Neural progenitor cell (in vitro differentiated cells): ENCODE measurements around the gene VPS16. TPM values are rescaled to one million over a fixed set of nuclear protein-coding genes. Genes with fewer than 3 reads are reported as not detected.
A peak's percentile ranks its signal among the peaks of the same experiment; 100 is the strongest.

Experiments
- DNase-seq: peaks from one replicate; pipeline ENCODE4 v3.0.0-alpha.2; 2016; ENCODE audit warnings: low spot score
- H2AFZ ChIP-seq: fragments of 200-600 bp; sonication (generic); replicated peaks from 2 replicates; pipeline ENCODE4 v1.6.1; 2016; ENCODE audit warnings: antibody characterized with exemption
- H3F3A ChIP-seq: fragments of 200-600 bp; sonication (generic); 2 replicates; pipeline ENCODE4 v1.6.1; 2016; ENCODE audit warnings: antibody characterized with exemption, low read depth
- H3K27ac ChIP-seq: fragments of 200-600 bp; sonication (generic); 2 replicates; pipeline ENCODE4 v1.5.1; 2016; ENCODE audit warnings: mild to moderate bottlenecking
- H3K27me3 ChIP-seq: fragments of 200-600 bp; sonication (generic); 2 replicates; pipeline ENCODE4 v1.6.1; 2016; ENCODE audit warnings: mild to moderate bottlenecking, moderate library complexity
- H3K36me3 ChIP-seq: fragments of 200-600 bp; sonication (generic); 2 replicates; pipeline ENCODE4 v1.5.1; 2016
- H3K4me1 ChIP-seq: fragments of 200-600 bp; sonication (generic); 2 replicates; pipeline ENCODE4 v1.6.1; 2016; ENCODE audit warnings: mixed run types
- H3K4me2 ChIP-seq: fragments of 200-600 bp; sonication (generic); 2 replicates; pipeline ENCODE4 v1.6.1; 2016
- H3K4me3 ChIP-seq: fragments of 200-600 bp; sonication (generic); 2 replicates; pipeline ENCODE4 v1.5.1; 2016
- H3K79me2 ChIP-seq: fragments of 200-600 bp; sonication (generic); 2 replicates; pipeline ENCODE4 v1.6.1; 2016; ENCODE audit warnings: low read depth
- H3K9ac ChIP-seq: fragments of 200-600 bp; sonication (generic); 2 replicates; pipeline ENCODE4 v1.6.1; 2016
- H3K9me3 ChIP-seq: fragments of 200-600 bp; sonication (generic); 2 replicates; pipeline ENCODE4 v1.5.1; 2016; ENCODE audit warnings: low read depth
- H4K20me1 ChIP-seq: fragments of 200-600 bp; sonication (generic); 2 replicates; pipeline ENCODE4 v1.6.1; 2016; ENCODE audit warnings: low read depth
- H3K27ac Mint-ChIP-seq: 3 replicates; pipeline ENCODE4 v1.8.0; 2021; ENCODE audit warnings: mixed read lengths
- H3K27me3 Mint-ChIP-seq: 2 replicates; pipeline ENCODE4 v1.8.0; 2022; ENCODE audit warnings: low read depth, mild to moderate bottlenecking, inconsistent platforms, moderate library complexity, mixed read lengths; ENCODE audit not compliant: insufficient read depth
- H3K36me3 Mint-ChIP-seq: 3 replicates; pipeline ENCODE4 v1.8.0; 2021; ENCODE audit warnings: mixed read lengths
- H3K4me1 Mint-ChIP-seq: 3 replicates; pipeline ENCODE4 v1.8.0; 2021; ENCODE audit warnings: mixed read lengths
- H3K4me3 Mint-ChIP-seq: 3 replicates; pipeline ENCODE4 v1.8.0; 2021; ENCODE audit warnings: mild to moderate bottlenecking, moderate library complexity, mixed read lengths
- H3K9me3 Mint-ChIP-seq: 3 replicates; pipeline ENCODE4 v1.8.0; 2020; ENCODE audit warnings: mixed read lengths
- CTCF ChIP-seq: fragments of 200-600 bp; sonication (generic); IDR thresholded peaks from 2 replicates; pipeline ENCODE4 v1.5.1; 2017; ENCODE audit warnings: antibody characterized with exemption, mild to moderate bottlenecking
- EZH2 ChIP-seq: fragments of 200-600 bp; sonication (generic); IDR thresholded peaks from 2 replicates; pipeline ENCODE4 v1.6.1; 2017; ENCODE audit warnings: antibody characterized with exemption, mild to moderate bottlenecking, moderate library complexity
- EZH2phosphoT487 ChIP-seq: fragments of 200-600 bp; sonication (generic); IDR thresholded peaks from 2 replicates; pipeline ENCODE4 v1.6.1; 2017; ENCODE audit warnings: antibody characterized with exemption
- total RNA-seq: library from RNA; depleted of rRNA; stranded (reverse); fragments of >200 nt; gene quantifications from 2 replicates; pipeline ENCODE4 v1.2.3, GENCODE V29; 2015; ENCODE audit warnings: low replicate concordance

The VPS16 gene
- total RNA-seq, 1 donor from 2014 or later: 27.6 TPM

- no peaks in the 10 kb centered on the region for H3K36me3 ChIP-seq
- H3K9me3 ChIP-seq: no peaks in the 10 kb centered on the region
- H3K27ac ChIP-seq: no peak overlapping the region
- no peak overlapping the region for H2AFZ ChIP-seq
- no peak for TF ChIP-seq EZH2
- no peak for DNase-seq
- H3K4me3 ChIP-seq: no peak overlapping the region
- Mint-ChIP-seq H3K27me3 (peaks cover 8% of the 10 kb centered on the region), H3K4me3 (peak overlapping the region; percentile 51), H3K36me3 (peaks cover 11% of the 10 kb centered on the region), H3K27ac (no peak overlapping the region), H3K4me1 (peaks cover 26% of the 10 kb centered on the region), H3K9me3 (no peaks in the 10 kb centered on the region)
- peaks cover 24% of the 10 kb centered on the region for H3K27me3 ChIP-seq
- peaks cover 3% of the 10 kb centered on the region for H4K20me1 ChIP-seq
- H3K4me1 ChIP-seq: peaks cover 12% of the 10 kb centered on the region
- peaks cover 25% of the 10 kb centered on the region for H3F3A ChIP-seq
- H3K79me2 ChIP-seq: peaks cover 8% of the 10 kb centered on the region
- no peak overlapping the region for H3K4me2 ChIP-seq
- no peak overlapping the region for H3K9ac ChIP-seq
Measured at GRCh38 chr20:2869381-2869780, 28.8 kb downstream of the VPS16 start.

DNA sequence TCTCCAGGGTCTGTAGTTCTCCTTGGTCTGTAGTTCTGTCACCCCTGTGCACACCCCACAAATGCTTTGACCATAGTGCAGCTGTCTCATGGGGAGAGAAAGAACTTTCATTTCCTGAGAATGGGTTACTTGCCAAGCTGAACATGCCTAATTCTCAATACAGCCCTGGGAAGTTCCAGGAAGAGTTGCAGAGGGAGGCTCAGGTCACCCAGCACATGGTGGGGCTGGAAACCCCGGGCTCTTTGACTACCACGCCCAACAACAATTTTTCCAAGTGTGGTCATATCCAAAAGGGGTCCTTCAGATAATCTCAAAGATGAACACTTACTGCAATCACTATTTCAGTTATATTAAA, 30.5 kb downstream of the VPS16 start:
- H4K20me1 ChIP-seq: peaks cover 20% of the 10 kb centered on the region
- H3K36me3 ChIP-seq: no peaks in the 10 kb centered on the region
- peaks cover 42% of the 10 kb centered on the region for H3K4me1 Mint-ChIP-seq
- peak overlapping the region; percentile 25 for H3K27ac Mint-ChIP-seq
- peaks cover 19% of the 10 kb centered on the region for H3K4me1 ChIP-seq
- peak overlapping the region; percentile 53 for H3K4me2 ChIP-seq
- H3K4me3 Mint-ChIP-seq: peak overlapping the region; percentile 27
- H3K79me2 ChIP-seq: peaks cover 25% of the 10 kb centered on the region
- H3K27me3 ChIP-seq: peaks cover 24% of the 10 kb centered on the region
- H3K9me3 Mint-ChIP-seq: no peaks in the 10 kb centered on the region
- H3K9ac ChIP-seq: no peak overlapping the region
- peaks cover 8% of the 10 kb centered on the region for H3K27me3 Mint-ChIP-seq
- H3K27ac ChIP-seq: no peak overlapping the region
- peaks cover 2% of the 10 kb centered on the region for H3K36me3 Mint-ChIP-seq
- H2AFZ ChIP-seq: no peak overlapping the region
- TF ChIP-seq EZH2phosphoT487 (no peak), EZH2 (no peak), CTCF (no peak)
- H3K4me3 ChIP-seq: no peak overlapping the region
- H3K9me3 ChIP-seq: no peaks in the 10 kb centered on the region
- no peak for DNase-seq
- H3F3A ChIP-seq: peaks cover 25% of the 10 kb centered on the region

- peak; percentile 8 for DNase-seq
- Mint-ChIP-seq H3K27me3 (peaks cover 8% of the 10 kb centered on the region), H3K36me3 (peaks cover 5% of the 10 kb centered on the region), H3K27ac (peak overlapping the region; percentile 1), H3K4me3 (peak overlapping the region; percentile 89), H3K9me3 (no peaks in the 10 kb centered on the region), H3K4me1 (peaks cover 48% of the 10 kb centered on the region)
- Histone ChIP-seq H3K79me2 (peaks cover 33% of the 10 kb centered on the region), H3K27ac (no peak overlapping the region), H3F3A (peaks cover 25% of the 10 kb centered on the region), H3K4me2 (peak overlapping the region; percentile 81), H4K20me1 (peaks cover 25% of the 10 kb centered on the region), H2AFZ (peak overlapping the region; percentile 92), H3K4me3 (peak overlapping the region; percentile 100), H3K9me3 (no peaks in the 10 kb centered on the region), H3K4me1 (peaks cover 19% of the 10 kb centered on the region), H3K9ac (no peak overlapping the region), H3K27me3 (peaks cover 24% of the 10 kb centered on the region), H3K36me3 (no peaks in the 10 kb centered on the region)
- TF ChIP-seq EZH2phosphoT487 (no peak), CTCF (no peak), EZH2 (no peak)
Measured at GRCh38 chr20:2871661-2872458, 31.3 kb downstream of the VPS16 start.

DNA sequence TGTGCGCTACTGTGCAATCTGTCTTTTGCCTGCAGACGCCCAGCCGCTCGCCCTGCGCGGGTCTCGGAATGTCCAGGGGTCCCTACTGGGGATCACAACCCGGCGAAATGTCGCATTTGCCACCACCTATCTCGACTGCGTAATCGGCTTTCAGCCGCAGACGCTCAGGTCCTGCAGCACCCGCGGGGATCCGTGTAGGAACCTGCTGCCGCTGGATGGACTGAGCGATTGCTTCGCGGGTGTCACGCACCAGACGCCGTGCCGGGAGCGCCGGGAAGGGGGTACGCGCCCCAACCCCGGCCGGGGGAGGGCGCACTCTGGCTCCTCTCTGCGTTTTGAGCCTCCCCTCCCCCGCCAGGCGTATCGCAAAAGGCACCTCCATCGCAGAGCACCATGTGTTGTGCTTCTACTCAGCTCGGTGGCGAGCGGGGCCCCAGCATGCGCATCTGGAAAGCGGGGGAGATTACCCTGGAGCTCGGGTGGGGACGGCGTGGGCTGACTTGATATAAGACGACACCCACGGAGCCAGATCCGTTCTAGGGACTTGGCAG, 32.0 kb downstream of the VPS16 start:
- Histone ChIP-seq H3K79me2 (peaks cover 40% of the 10 kb centered on the region), H3K27me3 (peaks cover 24% of the 10 kb centered on the region), H2AFZ (peak overlapping the region; percentile 92), H3K4me3 (peak overlapping the region; percentile 100), H3K4me2 (peak overlapping the region; percentile 81), H3F3A (peaks cover 25% of the 10 kb centered on the region), H3K27ac (no peak overlapping the region), H3K9me3 (no peaks in the 10 kb centered on the region), H3K36me3 (no peaks in the 10 kb centered on the region), H4K20me1 (peaks cover 28% of the 10 kb centered on the region), H3K4me1 (peaks cover 19% of the 10 kb centered on the region), H3K9ac (no peak overlapping the region)
- Mint-ChIP-seq H3K4me3 (peak overlapping the region; percentile 89), H3K9me3 (no peaks in the 10 kb centered on the region), H3K27me3 (peaks cover 8% of the 10 kb centered on the region), H3K4me1 (peaks cover 50% of the 10 kb centered on the region), H3K27ac (no peak overlapping the region), H3K36me3 (peaks cover 9% of the 10 kb centered on the region)
- TF ChIP-seq EZH2 (peak; percentile 66), EZH2phosphoT487 (peak; percentile 23), CTCF (peak; percentile 49)
- DNase-seq: peak; percentile 86
